Mucosa of descending colon (tissue), 3 donors: ENCODE measurements around the gene TCEAL1. TPM values are rescaled to one million over a fixed set of nuclear protein-coding genes. Genes with fewer than 3 reads are reported as not detected.

Source experiments
- ATAC-seq: fragments of 200-7000 bp; cut with Tn5 transposase; one replicate; pipeline ENCODE4 v1.9.1; 2020; ENCODE audit warnings: mild to moderate bottlenecking, moderate library complexity
- DNase-seq, 3 donors: peaks; one replicate each; pipeline ENCODE4 v3.0.0-alpha.2; 2020
- H3K36me3 ChIP-seq: fragments of 200-600 bp; one replicate; pipeline ENCODE4 v1.8.0; 2021; ENCODE audit warnings: low read depth, mild to moderate bottlenecking
- H3K4me1 ChIP-seq: fragments of 200-600 bp; one replicate; pipeline ENCODE4 v1.8.0; 2021; ENCODE audit warnings: low read depth, mild to moderate bottlenecking
- H3K4me3 ChIP-seq: fragments of 200-600 bp; one replicate; pipeline ENCODE4 v1.8.0; 2021; ENCODE audit warnings: mild to moderate bottlenecking
- H3K9me3 ChIP-seq: fragments of 200-600 bp; one replicate; pipeline ENCODE4 v1.8.0; 2021; ENCODE audit warnings: mild to moderate bottlenecking
- CTCF ChIP-seq: fragments of 200-600 bp; IDR thresholded peaks from one replicate; pipeline ENCODE4 v1.8.0; 2022; ENCODE audit warnings: antibody characterized with exemption, mild to moderate bottlenecking
- intact Hi-C, 2 donors: fragments of 100-400 bp; cut with DNase I in 1 of 2; cut with micrococcal nuclease in 1 of 2; formaldehyde crosslinking; loops; one replicate each; pipeline versions ENCODE4 v1.11.0 to v1.11.1; 2022; cut with DNase I, micrococcal nuclease
- total RNA-seq, 3 donors: library from RNA; stranded (reverse); fragmentation: NEBNext Ultra II Directional in 2 of 3; extraction: Animal tissue kit (Norgen Biotek cat#: 25700) in 2 of 3; gene quantifications; one replicate each; pipeline versions ENCODE4 v1.2.1 to v1.2.4, GENCODE V29; 2021 to 2023
- donor health status: DM: no; HTN: no; CAD: no; lungs with moderate emphysema.
- donor health status: DM: no; HTN: no; CAD: no.
- donor health status: DM: no; HTN: yes; CAD: no.

TCEAL1 gene
- total RNA-seq, 3 donors from 2014 or later, result 7.2 to 44.0 (median 19.3) TPM

DNA sequence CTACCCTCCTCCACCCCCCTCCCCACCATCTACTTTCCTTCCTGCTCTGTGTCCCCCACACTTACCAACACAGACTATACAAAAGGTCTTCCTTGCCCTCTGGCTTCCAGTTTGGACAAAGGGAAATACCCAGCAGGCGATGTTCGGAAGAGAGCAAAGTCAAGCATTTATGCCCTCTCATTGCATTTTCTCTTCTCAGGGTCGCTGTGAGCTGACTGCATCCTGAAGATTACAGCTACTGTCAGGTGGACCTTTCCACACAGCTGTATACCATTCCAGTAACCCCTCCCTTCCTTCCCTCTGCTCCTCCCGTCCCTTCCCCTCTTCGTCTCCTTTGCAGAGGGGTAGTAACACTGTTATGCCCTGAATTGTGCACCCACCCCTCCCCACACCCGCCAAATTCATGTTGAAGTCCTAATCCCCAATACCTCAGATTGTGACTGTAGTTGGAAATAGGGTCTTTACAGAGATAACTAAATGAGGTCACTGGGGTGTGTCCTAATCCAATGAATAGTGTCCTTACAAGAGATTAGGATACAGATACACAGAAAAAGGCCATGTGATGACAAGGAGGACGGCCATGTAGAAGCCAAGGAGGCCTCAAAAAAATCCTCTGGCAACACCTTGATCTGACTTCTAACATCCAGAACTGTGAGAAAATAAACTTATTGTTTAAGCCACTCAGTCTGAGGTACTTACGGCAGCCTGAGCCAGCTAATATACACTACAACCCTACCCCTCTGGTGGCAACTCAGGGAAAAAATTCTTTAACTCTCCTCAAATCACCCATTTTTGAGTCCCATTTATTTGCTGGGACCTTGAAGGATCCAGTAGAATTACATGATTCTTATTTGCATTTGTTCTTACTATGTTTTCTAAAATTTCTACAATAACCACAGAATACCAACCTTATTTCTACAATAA is 46.0 kb downstream of the TCEAL1 start:
- DNase-seq (no peak), ATAC-seq (no peak)
- Histone ChIP-seq H3K9me3 (no peaks in the 10 kb centered on the region), H3K4me3 (no peak overlapping the region), H3K4me1 (no peaks in the 10 kb centered on the region), H3K36me3 (no peaks in the 10 kb centered on the region)
- intact Hi-C loops, result no loop called here
- no peak for TF ChIP-seq CTCF

DNA sequence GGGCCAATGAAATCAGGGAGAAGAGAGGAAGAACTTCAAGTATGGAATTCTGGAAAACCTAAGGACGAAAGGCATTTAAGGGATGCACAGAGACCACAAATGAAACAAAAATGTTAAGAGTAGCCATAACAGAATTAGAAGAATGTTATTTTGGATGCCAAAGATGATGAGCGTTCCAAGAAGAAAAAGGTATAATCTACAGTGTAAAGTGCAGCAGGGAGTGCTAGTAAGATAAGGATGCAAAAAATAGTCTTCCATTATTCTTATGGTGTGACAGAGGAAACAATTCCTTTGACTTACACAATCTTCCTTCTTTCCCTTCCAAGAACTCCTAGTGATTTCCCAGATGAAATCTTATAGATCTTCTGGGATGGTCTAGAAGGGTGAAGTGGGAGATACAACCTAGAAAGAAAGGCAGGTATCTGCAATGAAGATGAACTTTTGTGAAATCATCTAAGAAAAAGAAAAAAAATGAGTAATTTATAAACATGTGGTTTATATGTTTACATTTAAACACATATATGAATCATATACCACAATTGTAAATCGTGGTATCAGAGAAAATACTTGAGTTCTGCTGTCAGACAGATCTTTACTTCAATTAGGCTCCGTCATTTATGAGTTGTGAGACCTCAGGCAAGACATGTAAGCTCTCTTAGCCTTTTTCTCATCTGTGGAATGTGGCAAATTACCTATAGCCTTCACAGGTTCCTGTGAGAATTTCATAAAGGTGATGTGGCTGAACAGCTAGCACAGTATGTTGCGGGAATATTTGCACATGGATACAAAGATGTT is 49.6 kb downstream of the TCEAL1 start:
- H3K9me3 ChIP-seq, result no peaks in the 10 kb centered on the region
- TF ChIP-seq CTCF, result no peak
- H3K4me1 ChIP-seq, result no peaks in the 10 kb centered on the region
- ATAC-seq (no peak), DNase-seq (no peak)
- no peak overlapping the region for H3K4me3 ChIP-seq
- intact Hi-C loops, result no loop called here
- H3K36me3 ChIP-seq, result no peaks in the 10 kb centered on the region

Other genes with a start within 250 kb of the TCEAL1 start
- gene RAB40A, start 109.5 kb upstream of the TCEAL1 start, total RNA-seq, result under 1 TPM in 2 of 3 donors, not detected in 1; 0.17 to 0.28 TPM
- gene TCEAL4, start 43.5 kb upstream of the TCEAL1 start, total RNA-seq, result 10 to 100 TPM in 2 of 3 donors, 1 to 10 TPM in 1; 8.7 to 68.0 (median 28.6) TPM
- 10 to 100 TPM in 1 of 3 donors, 1 to 10 TPM in 2; 3.3 to 29.7 (median 9.6) TPM for gene TCEAL3, start 21.0 kb upstream of the TCEAL1 start, total RNA-seq
- 100 to 1,000 TPM; 140 to 183 (median 181) TPM for gene MORF4L2, start 57.7 kb downstream of the TCEAL1 start, total RNA-seq
- gene TMEM31, start 81.9 kb downstream of the TCEAL1 start, total RNA-seq, result under 1 TPM in 1 of 3 donors, not detected in 2; 0.43 TPM
- 10 to 100 TPM in 1 of 3 donors, 1 to 10 TPM in 2; 3.7 to 65.0 (median 4.9) TPM for gene PLP1, start 147.9 kb downstream of the TCEAL1 start, total RNA-seq
- gene RAB9B, start 203.3 kb downstream of the TCEAL1 start, total RNA-seq, result 1 to 10 TPM in 1 of 3 donors, under 1 TPM in 2; 0.69 to 8.0 (median 0.82) TPM